B cell (primary cell): ENCODE results near the gene CHST15.

Experiments used
- EZH2 ChIP-seq: IDR thresholded peaks from 2 replicates; pipeline ENCODE4 v1.6.1; 2012; ENCODE audit warnings: borderline replicate concordance, low read depth, mild to moderate bottlenecking, moderate library complexity, low read length; ENCODE audit not compliant: insufficient read depth, poor library complexity, severe bottlenecking
- TF ChIP-seq, protein P1 (sequence below): fragments of 200-600 bp; IDR thresholded peaks from one replicate; pipeline ENCODE4 v1.8.0; 2022; ENCODE audit warnings: antibody characterized with exemption, mild to moderate bottlenecking

DNA sequence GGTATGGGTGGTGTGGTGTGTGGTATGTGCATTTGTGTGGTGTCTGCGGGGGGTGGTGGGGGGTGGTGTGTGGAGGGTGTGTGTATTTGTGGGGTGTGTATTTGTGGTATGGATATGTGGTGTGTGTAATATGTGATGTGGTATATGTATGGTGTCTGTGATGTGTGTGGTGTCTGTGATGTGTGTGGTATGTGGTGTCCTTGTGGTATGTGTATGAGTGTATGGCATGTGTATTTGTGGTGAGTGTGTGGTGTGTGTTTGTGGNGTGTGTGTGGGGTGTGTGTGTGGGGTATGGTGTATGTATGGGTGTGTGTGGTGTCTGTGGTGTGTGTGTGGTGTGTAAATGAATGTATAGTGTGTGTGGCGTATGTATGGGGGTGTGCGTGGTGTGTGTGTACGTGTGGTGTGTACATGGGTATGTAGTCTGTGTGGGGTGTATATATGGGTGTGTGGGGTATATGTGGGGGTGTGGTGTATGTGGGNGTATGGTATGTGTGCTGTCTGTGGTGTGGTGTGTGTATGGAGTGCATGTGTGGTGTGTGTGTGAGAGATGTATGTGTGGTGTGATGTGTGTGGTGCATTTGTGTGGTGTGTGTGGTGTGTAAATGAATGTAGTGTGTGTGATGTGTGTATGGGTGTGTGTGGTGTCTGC lies 27.1 kb upstream of the CHST15 start:
- TF ChIP-seq, protein P1, sequence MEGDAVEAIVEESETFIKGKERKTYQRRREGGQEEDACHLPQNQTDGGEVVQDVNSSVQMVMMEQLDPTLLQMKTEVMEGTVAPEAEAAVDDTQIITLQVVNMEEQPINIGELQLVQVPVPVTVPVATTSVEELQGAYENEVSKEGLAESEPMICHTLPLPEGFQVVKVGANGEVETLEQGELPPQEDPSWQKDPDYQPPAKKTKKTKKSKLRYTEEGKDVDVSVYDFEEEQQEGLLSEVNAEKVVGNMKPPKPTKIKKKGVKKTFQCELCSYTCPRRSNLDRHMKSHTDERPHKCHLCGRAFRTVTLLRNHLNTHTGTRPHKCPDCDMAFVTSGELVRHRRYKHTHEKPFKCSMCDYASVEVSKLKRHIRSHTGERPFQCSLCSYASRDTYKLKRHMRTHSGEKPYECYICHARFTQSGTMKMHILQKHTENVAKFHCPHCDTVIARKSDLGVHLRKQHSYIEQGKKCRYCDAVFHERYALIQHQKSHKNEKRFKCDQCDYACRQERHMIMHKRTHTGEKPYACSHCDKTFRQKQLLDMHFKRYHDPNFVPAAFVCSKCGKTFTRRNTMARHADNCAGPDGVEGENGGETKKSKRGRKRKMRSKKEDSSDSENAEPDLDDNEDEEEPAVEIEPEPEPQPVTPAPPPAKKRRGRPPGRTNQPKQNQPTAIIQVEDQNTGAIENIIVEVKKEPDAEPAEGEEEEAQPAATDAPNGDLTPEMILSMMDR, result no peak
- TF ChIP-seq EZH2, result no peak
